ENCODE data around the gene USP10.

GRCh38 chr16:84680843-84681629 lies 18.8 kb upstream of the USP10 start:
- TF ChIP-seq, protein P1, sequence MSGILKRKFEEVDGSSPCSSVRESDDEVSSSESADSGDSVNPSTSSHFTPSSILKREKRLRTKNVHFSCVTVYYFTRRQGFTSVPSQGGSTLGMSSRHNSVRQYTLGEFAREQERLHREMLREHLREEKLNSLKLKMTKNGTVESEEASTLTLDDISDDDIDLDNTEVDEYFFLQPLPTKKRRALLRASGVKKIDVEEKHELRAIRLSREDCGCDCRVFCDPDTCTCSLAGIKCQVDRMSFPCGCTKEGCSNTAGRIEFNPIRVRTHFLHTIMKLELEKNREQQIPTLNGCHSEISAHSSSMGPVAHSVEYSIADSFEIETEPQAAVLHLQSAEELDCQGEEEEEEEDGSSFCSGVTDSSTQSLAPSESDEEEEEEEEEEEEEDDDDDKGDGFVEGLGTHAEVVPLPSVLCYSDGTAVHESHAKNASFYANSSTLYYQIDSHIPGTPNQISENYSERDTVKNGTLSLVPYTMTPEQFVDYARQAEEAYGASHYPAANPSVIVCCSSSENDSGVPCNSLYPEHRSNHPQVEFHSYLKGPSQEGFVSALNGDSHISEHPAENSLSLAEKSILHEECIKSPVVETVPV (CRISPR knock-in tag; IDR thresholded peaks at IDR 0.05), result no peak
- TF ChIP-seq ZC3H10 (CRISPR knock-in tag; IDR thresholded peaks at IDR 0.05) (no peak), PATZ1 (CRISPR knock-in tag; IDR thresholded peaks at IDR 0.05; ENCODE audit: borderline replicate concordance) (no peak), TCF4 (CRISPR knock-in tag; IDR thresholded peaks at IDR 0.05; ENCODE audit: borderline replicate concordance) (no peak), ZFP3 (CRISPR knock-in tag; IDR thresholded peaks at IDR 0.05) (no peak), RARB (CRISPR knock-in tag; IDR thresholded peaks at IDR 0.05) (no peak), ESRRG (CRISPR knock-in tag; IDR thresholded peaks at IDR 0.05) (no peak), CSDC2 (CRISPR knock-in tag; IDR thresholded peaks at IDR 0.05) (no peak), ZNF8 (CRISPR knock-in tag; IDR thresholded peaks at IDR 0.05) (no peak)

Data from SK-N-SH treated with all-trans-retinoic acid at 6 μM for 48 hours (cell line).